ENCODE results near the gene CSK.

CSK gene

GRCh38 chr15:74801311-74801997, 19.6 kb downstream of the CSK start:
- no peak for TF ChIP-seq FOXP2 (optimal IDR thresholded peaks at IDR 0.05; ENCODE audit: borderline replicate concordance, extremely low read depth, extremely low read length, insufficient read depth)
- TF ChIP-seq TAF1 (IDR thresholded peaks at IDR 0.05; ENCODE audit: borderline replicate concordance, insufficient read depth, low read length), result no peak
- TF ChIP-seq, protein P1, sequence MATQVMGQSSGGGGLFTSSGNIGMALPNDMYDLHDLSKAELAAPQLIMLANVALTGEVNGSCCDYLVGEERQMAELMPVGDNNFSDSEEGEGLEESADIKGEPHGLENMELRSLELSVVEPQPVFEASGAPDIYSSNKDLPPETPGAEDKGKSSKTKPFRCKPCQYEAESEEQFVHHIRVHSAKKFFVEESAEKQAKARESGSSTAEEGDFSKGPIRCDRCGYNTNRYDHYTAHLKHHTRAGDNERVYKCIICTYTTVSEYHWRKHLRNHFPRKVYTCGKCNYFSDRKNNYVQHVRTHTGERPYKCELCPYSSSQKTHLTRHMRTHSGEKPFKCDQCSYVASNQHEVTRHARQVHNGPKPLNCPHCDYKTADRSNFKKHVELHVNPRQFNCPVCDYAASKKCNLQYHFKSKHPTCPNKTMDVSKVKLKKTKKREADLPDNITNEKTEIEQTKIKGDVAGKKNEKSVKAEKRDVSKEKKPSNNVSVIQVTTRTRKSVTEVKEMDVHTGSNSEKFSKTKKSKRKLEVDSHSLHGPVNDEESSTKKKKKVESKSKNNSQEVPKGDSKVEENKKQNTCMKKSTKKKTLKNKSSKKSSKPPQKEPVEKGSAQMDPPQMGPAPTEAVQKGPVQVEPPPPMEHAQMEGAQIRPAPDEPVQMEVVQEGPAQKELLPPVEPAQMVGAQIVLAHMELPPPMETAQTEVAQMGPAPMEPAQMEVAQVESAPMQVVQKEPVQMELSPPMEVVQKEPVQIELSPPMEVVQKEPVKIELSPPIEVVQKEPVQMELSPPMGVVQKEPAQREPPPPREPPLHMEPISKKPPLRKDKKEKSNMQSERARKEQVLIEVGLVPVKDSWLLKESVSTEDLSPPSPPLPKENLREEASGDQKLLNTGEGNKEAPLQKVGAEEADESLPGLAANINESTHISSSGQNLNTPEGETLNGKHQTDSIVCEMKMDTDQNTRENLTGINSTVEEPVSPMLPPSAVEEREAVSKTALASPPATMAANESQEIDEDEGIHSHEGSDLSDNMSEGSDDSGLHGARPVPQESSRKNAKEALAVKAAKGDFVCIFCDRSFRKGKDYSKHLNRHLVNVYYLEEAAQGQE (IDR thresholded peaks at IDR 0.05; ENCODE audit: insufficient read depth in 1 of 2, low read depth in 2 of 2, low read length in 2 of 2), result no peak
- TF ChIP-seq SIN3A (IDR thresholded peaks at IDR 0.05; ENCODE audit: borderline replicate concordance, insufficient read depth, low read length), result no peak

DNA sequence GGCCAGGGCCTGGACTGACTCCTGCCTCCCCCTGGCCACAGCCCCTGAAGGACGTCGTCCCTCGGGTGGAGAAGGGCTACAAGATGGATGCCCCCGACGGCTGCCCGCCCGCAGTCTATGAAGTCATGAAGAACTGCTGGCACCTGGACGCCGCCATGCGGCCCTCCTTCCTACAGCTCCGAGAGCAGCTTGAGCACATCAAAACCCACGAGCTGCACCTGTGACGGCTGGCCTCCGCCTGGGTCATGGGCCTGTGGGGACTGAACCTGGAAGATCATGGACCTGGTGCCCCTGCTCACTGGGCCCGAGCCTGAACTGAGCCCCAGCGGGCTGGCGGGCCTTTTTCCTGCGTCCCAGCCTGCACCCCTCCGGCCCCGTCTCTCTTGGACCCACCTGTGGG, 20.4 kb downstream of the CSK start:
- no peak for TF ChIP-seq SIN3A (IDR thresholded peaks at IDR 0.05; ENCODE audit: borderline replicate concordance, insufficient read depth, low read length)
- TF ChIP-seq POLR2AphosphoS5 (IDR thresholded peaks at IDR 0.05; ENCODE audit: low read depth, low read length), result no peak
- TF ChIP-seq TAF1 (IDR thresholded peaks at IDR 0.05; ENCODE audit: borderline replicate concordance, insufficient read depth, low read length), result no peak
- TF ChIP-seq, protein P1 (IDR thresholded peaks at IDR 0.05; ENCODE audit: insufficient read depth in 1 of 2, low read depth in 2 of 2, low read length in 2 of 2), result no peak
- no peak for TF ChIP-seq FOXP2 (optimal IDR thresholded peaks at IDR 0.05; ENCODE audit: borderline replicate concordance, extremely low read depth, extremely low read length, insufficient read depth)

DNA sequence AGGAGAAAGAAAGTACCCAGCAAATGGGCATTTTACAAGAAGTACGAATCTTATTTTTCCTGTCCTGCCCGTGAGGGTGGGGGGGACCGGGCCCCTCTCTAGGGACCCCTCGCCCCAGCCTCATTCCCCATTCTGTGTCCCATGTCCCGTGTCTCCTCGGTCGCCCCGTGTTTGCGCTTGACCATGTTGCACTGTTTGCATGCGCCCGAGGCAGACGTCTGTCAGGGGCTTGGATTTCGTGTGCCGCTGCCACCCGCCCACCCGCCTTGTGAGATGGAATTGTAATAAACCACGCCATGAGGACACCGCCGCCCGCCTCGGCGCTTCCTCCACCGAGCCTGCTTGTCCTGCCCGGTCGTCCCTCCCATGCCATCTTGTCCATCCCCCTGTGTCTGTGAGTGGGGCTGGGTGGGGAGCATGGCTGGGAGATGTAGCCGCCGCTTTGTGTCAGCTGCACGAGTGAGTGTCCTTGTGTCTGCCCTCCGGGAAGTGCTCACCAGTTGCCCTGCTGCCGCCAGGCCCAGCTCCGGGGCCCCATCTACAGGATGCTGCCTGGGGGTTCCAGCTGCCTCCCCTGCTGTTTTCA, 21.1 kb downstream of the CSK start:
- TF ChIP-seq TAF1 (IDR thresholded peaks at IDR 0.05; ENCODE audit: borderline replicate concordance, insufficient read depth, low read length), result no peak
- no peak for TF ChIP-seq FOXP2 (optimal IDR thresholded peaks at IDR 0.05; ENCODE audit: borderline replicate concordance, extremely low read depth, extremely low read length, insufficient read depth)
- TF ChIP-seq SIN3A (IDR thresholded peaks at IDR 0.05; ENCODE audit: borderline replicate concordance, insufficient read depth, low read length), result no peak
- TF ChIP-seq, protein P1 (IDR thresholded peaks at IDR 0.05; ENCODE audit: insufficient read depth in 1 of 2, low read depth in 2 of 2, low read length in 2 of 2), result no peak
- no peak for TF ChIP-seq POLR2AphosphoS5 (IDR thresholded peaks at IDR 0.05; ENCODE audit: low read depth, low read length)

DNA sequence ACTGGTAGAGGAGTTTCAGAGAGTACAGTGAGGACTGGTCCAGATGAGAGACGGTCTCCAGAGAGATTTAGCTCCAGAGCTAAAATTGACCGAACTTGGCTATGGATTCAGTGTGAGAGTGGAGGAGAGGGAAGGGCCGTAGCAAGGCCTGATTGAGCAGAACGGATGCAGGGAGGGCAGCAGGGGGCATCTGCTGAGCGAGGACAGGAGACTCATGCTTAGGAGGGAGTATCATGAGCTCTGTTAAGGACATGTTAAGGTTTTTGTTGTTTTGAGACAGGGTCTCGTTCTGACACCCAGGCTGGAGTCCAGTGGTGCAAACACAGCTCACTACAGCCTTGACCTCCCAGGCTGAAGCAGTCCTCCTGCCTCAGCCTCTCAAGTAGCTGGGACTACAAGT, 23.1 kb downstream of the CSK start:
- TF ChIP-seq POLR2AphosphoS5 (IDR thresholded peaks at IDR 0.05; ENCODE audit: low read depth, low read length) (no peak), FOXP2 (optimal IDR thresholded peaks at IDR 0.05; ENCODE audit: borderline replicate concordance, extremely low read depth, extremely low read length, insufficient read depth) (no peak)
- TF ChIP-seq, protein P1 (IDR thresholded peaks at IDR 0.05; ENCODE audit: insufficient read depth in 1 of 2, low read depth in 2 of 2, low read length in 2 of 2), result no peak

Measured in PFSK-1 (cell line).